Fibroblast of skin of back (primary cell): ENCODE measurements around the gene CASP7. TPM values are rescaled to one million over a fixed set of nuclear protein-coding genes. Genes with fewer than 3 reads are reported as not detected.
"Not testable (repeated sequence)": the region's sequence is repeated elsewhere in the genome, so short reads cannot be mapped to it uniquely, and the experiment has no call there.

Experiments
- DNase-seq: peaks from one replicate; pipeline ENCODE4 v3.0.0-alpha.2; 2013
- polyA plus RNA-seq, 2 experiments: library from polyadenylated mRNA; unstranded; fragments of 120-200 nt; gene quantifications; one replicate each; pipeline ENCODE4 v1.2.1, GENCODE V29; 2013; ENCODE audit not compliant: insufficient read length in 2 of 2

Gene CASP7
- 22.3 TPM for polyA plus RNA-seq (2013, experiment 1 of 2; ENCODE audit: insufficient read length)
- polyA plus RNA-seq (2013, experiment 2 of 2; ENCODE audit: insufficient read length) = 17.0 TPM

DNA sequence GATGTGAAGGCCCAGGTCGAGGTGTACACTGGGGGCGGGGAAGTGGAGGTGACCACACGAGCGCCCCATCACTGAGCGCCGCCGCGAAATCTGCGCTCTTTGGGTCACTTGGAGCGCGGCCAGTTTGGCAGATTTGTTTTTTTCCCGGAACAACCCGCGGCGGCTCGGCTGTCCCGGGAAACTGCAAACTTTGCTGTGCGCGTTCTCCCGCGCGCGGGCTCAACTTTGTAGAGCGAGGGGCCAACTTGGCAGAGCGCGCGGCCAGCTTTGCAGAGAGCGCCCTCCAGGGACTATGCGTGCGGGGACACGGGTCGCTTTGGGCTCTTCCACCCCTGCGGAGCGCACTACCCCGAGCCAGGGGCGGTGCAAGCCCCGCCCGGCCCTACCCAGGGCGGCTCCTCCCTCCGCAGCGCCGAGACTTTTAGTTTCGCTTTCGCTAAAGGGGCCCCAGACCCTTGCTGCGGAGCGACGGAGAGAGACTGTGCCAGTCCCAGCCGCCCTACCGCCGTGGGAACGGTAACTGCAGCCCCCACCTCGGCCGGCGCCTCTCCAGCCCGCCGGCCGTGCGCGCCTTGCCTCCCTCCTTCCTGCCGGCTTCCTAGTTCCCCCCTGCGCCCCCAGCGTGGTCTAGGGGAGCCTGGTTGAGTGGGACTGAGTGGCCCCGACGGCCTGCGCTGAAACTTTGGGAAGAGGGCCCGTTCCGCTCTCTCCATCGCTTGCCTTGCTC is at the start of gene CASP7:
CASP7 (plus strand) TSS at position 450 of the 727 bp plus-strand sequence. CDS start 17,582 bp downstream, outside the sequence.
- DNase-seq = peak; percentile 84

DNA sequence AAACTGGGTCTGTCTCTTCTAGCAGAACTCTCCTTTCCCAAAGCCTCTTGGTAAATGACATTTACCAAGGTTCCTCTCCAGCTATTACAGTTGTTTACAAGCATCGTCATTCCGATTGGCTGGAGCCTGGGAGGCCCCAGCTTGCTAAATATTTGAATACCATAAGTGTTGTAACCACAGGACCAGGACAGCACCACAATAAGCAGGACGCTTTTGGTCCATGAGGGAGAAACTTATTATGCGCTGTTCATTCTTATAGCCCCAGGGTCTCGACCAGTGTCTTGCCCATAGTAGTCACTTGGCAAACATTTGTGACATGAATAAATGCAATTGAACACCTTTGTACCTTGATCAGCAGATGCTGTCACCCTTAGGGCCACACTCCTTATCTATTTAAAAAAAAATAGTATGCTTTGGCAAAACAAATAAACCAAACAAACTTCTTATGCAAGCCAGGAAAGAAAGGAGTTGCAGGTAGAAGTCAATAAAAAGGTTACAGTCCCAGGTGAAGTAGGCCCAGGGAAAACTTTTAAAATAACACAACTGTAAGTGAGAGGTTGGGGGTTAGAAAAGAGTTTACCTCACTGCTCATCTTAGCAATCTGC is 48.7 kb upstream of the CASP7 start:
- DNase-seq = no peak

DNA sequence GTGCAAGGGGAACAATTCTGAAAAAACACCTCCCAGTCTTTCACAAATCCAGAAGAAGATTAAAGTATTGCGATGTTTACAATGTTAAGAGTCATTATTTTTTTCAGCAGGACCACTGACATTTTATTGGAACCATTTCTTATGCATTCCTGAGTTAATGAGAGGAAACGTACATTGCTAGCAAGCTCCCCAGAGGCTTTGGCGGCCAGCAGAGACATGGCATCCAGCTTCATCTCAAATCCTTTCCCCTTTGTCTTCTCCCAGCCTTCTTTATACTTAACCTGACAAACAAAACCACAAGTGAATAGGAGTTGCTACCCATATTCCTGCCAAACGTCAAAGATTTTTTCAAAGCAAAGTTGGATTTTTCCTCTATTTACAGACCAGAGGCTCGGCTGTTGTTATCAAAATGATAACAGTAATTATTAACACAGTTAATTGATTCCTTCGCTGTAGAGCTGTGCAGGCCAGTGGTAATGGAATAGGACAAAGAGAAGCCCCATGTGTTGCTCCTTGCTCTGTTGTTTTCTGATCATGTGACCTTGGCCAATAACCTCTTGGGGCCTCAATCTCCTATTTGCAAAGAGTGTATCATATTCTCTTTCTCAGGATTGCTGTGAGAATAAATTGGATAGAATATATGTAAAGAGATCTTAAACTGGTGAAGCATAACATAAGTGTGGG is 47.9 kb upstream of the CASP7 start:
- DNase-seq = no peak

DNA sequence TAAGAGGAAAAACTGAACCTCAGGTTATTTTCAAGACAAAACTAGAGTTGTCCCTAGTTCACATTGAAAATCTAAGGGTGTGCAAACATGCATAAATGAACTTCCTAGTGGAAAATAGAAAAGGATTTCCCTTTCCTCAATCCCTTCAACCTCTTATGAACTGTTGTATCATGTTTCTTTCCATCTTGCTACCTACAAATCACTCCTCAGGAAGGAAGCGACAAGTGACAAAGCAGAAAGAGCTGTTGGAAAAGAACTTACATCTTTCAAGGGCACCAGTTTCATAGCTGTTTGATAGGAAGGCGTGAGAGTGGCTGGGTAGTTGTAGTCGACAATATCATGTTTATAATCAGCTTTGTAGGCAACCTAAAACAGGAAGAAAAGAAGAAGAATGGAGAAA is 39.7 kb upstream of the CASP7 start:
- no peak for DNase-seq

GRCh38 chr10:113641702-113642101 is 38.0 kb upstream of the CASP7 start:
- no peak for DNase-seq

- no peak for DNase-seq
Measured at GRCh38 chr10:113643183-113643582, 36.5 kb upstream of the CASP7 start.

DNA sequence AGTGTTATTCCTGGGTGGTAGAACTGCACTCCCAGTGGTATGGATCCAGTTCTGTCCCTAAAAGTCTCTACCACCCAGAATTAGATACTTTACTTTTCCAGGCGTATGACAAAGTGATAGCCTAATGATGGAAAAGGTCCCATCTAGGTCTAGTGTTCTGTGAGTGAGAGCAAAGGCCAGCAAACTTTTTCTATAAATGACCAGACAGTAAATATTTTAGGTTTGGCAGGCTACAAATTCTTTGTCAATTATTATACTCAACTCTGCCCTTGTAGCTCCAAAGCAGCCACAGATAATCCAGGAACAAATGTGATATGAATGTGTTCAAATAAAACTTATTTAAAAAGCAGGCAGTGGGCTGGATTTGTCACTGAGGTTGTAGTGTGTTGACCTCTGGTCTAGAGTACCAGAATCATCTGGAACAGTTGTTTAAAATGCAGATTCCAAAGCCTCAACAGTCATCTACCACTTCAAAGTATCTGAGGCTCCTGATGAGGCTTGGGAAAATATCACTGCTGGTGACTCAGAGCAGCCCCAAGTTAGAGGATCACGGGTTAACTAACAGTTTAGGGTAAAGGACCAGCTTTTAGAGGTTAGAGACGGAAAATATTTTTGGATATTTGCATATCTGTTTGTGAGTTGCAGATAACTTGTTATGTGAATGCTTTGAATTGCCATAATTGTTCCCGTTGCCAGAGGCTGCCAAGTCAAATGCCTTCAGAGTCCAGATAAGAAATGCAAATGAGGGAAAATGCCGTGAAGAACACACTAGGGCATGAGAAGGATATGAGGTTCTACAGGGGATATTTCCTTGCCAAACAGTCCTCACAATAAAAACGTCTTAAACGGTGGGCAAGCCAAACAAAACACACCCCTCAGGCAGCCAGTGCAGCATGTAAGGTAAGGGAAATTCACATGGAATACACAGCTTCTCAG is 35.3 kb upstream of the CASP7 start:
- peak; percentile 28 for DNase-seq

DNA sequence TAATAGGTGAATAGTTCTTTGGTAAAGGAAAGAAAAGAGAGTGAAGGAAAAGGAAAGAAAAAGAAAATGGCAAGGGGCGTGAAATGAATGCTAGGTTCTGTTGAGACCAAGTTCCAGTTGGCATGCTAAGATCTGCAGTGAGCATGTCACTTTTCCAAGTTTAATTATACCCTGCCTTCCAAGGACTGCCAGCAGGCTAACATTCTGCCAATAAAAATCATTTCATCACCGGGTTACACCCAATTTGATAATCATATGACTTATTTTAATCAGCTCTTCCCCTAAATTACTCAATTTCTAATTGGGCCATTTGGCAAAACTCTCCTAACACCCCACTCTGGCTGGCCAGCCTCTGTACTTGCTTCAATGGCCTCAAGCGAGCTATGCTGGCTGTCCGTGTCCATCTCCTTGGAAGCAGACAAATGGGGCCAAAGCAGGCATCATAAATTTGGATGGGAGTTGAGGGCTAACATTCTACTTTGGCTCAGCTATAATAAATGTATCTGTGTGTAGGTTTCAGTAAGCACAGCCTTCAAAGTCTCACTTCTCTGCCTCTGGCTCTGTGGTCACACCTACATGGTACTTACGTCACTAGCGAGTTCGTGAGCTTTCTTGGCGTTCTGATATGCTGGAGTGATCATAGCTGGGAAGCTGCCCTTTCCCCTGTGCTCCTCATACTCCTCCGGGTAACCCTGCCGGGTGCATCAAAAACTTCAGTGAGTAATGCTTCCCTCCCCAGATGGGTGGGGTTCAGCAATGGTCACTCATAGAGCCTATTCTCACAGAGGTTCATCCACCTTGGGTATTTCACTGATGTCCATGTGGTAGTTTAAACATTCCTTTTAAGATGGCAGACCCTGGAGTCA is 33.1 kb upstream of the CASP7 start:
- DNase-seq = no peak

GRCh38 chr10:113647812-113648211 is 31.9 kb upstream of the CASP7 start:
- DNase-seq = no peak

DNA sequence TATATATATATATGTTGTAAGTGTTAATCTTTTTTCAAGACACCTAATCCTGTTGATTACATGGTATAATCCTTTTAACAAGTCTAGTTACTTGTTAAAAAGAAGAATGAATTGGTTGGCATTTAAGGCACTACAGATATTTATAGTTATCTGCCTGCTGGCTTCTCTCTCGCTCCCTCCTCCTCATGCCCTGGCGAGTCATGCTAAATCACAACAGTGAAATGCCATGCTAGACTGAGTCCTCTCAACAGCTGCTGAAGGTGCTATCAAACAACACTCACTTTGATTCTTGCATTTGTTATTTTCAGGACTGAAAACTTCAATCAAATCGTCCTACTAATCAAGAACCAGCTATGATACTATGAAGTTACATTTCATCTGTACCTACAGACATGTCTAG is 31.2 kb upstream of the CASP7 start:
- peak; percentile 11 for DNase-seq

DNA sequence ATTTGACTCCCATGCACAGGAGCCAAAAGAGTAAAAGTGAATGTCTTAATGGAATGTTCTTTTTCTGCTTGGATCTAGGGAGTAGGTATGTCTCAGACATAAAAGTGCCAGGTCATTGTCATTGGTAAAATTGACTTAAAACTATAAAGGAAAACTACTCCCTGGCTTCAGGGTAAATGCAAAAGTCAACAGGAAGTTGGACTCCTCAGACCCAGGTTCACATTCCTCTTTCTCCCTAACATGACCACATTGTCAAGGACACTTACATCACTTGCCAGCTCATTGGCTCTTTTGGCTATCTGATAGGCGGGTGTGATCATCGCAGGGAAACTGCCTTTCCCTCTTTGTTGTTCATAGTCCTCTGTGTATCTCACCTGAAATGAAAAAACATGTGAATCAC is 29.5 kb upstream of the CASP7 start:
- peak; percentile 6 for DNase-seq

- DNase-seq = no peak
Measured at GRCh38 chr10:113651021-113651420, 28.7 kb upstream of the CASP7 start.

DNA sequence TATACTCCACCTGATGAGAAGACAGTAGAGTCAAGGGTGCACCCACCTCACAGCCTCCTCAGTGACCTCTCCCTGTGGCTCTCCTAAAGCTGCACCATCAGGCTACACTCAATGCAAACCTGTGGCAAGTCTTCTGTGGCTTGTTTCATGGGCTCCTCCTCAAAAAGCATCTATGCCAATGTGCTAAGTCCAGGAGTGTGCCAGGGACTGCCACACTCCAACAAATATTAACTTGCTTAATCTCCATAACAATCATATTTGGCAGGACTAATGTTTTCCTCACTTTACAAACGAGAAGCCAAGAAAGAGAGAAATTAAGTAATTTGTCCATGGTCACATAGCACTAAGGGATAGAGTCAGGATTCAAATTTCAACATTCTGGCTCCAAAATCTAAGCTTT is 27.8 kb upstream of the CASP7 start:
- DNase-seq = no peak

- not testable (repeated sequence) for DNase-seq
Measured at GRCh38 chr10:113652456-113652855, 27.3 kb upstream of the CASP7 start.

DNA sequence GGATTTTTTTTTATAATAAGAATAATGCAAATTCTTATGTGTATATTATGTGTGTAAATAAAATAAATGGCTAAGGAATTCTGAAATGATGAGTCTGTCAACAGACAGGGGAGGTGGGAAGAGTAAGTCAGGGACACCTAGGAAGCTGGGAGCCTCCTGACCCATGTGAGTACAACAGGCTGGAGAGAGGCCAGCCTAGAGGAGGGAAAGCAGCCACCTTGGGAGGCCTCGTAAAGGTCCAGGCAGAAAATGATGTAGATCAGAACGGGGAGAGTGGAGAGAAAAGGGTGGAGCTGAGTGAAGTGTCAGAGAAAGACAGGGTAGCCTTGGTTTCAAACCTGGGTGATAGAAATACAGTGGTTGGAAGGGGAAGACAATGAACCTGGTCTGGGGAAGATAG is 22.8 kb upstream of the CASP7 start:
- no peak for DNase-seq

- DNase-seq = no peak
Measured at GRCh38 chr10:113657544-113657943, 22.2 kb upstream of the CASP7 start.

GRCh38 chr10:113661332-113661731 is 18.4 kb upstream of the CASP7 start:
- no peak for DNase-seq

GRCh38 chr10:113663142-113663541 is 16.6 kb upstream of the CASP7 start:
- no peak for DNase-seq

GRCh38 chr10:113663908-113664307 is 15.8 kb upstream of the CASP7 start, which contains the start of gene NRAP:
Gene NRAP (minus strand): TSS chr10:113664041. CDS start chr10:113663882, 159 bp downstream.
- DNase-seq = no peak

DNA sequence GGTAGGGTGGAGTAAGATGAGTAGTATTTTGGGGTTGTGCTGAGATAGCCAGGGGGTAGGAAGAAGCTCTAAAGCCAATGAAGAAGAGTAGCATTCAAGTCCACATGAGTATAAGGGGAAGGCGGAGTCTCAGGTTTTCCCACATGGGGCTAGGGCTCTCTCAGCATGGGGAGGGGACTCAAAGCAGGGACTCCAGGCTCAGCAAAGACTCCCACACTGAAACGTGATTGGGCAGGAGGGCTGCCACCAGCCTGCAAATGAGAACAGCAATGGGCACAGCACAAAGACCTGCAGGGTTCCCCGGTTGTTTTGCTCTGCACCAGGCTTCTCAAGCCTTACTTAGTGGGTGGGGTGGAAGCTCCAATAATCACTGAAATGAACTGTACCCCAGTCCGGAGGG is 14.4 kb upstream of the CASP7 start:
- DNase-seq = no peak

DNA sequence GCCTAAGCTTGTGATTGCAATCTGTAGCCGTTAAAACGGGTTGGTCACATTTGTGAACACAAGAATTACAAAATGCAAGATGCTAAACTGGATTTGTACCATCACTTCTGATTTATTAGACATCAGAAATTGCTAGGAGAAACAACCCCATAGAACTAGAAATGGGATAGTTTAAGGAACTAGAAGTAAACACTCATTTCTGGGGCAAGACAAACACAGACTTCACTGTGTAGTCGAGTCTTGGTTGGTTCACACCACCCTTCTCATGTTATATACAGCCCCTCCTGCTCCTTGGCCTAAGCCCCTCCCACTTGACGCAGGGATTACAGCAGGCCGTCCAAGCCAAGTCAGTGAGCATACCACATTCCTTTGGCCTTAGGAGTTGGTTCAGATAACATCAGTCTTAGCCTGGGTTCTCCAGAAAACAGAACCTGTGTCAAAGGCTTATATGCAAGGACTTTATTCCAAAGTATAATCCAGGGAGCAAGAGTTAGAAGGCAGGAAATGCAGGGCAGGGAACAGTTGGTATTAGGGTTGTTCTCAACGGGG is 13.8 kb upstream of the CASP7 start:
- peak; percentile 82 for DNase-seq
